ENCODE data around the gene OR6B1.

OR6B1 gene

GRCh38 chr7:143960813-143961610 is 39.1 kb upstream of the OR6B1 start:
- no peak for DNase-seq
- no peaks in the 10 kb centered on the region for H3K36me3 ChIP-seq (replicated peaks)
- no peak overlapping the region for H3K27ac ChIP-seq
- no peaks in the 10 kb centered on the region for H3K27me3 ChIP-seq (replicated peaks)
- TF ChIP-seq CTCF (IDR thresholded peaks at IDR 0.05; ENCODE audit: low read depth, low read length, missing control alignments), result no peak
- in situ Hi-C loops (cut with HindIII; ENCODE audit: low pct_ligation_motif_present, low sequenced_read_pairs), result no loop called here
- H3K4me3 ChIP-seq (ENCODE audit: low read depth, low read length), result no peak overlapping the region

DNA sequence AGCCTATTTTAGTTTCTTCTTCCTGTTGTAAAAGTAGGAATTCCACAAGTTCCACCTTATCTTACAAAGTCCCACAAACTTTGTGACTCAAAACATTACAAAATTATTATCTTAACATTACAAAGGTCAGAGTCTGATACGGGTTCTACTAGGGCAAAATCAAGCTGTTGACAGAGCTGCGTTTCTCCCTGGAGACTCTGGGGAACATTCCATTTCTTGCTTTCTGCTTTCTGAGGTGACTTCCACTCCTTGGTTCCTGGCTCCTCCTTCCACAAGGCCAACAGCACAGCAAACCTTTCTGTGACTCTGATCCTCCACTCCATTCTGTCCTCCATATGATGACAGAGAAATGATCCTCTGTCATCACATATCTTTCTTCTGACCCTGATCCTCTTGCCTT is 34.8 kb upstream of the OR6B1 start:
- H3K27me3 ChIP-seq (replicated peaks), result no peaks in the 10 kb centered on the region
- H3K4me3 ChIP-seq (ENCODE audit: low read depth, low read length), result no peak overlapping the region
- in situ Hi-C loops (cut with HindIII; ENCODE audit: low pct_ligation_motif_present, low sequenced_read_pairs), result no loop called here
- peak; percentile 47 for DNase-seq
- no peak for TF ChIP-seq CTCF (IDR thresholded peaks at IDR 0.05; ENCODE audit: low read depth, low read length, missing control alignments)
- peak overlapping the region; percentile 20 for H3K27ac ChIP-seq
- no peaks in the 10 kb centered on the region for H3K36me3 ChIP-seq (replicated peaks)

DNA sequence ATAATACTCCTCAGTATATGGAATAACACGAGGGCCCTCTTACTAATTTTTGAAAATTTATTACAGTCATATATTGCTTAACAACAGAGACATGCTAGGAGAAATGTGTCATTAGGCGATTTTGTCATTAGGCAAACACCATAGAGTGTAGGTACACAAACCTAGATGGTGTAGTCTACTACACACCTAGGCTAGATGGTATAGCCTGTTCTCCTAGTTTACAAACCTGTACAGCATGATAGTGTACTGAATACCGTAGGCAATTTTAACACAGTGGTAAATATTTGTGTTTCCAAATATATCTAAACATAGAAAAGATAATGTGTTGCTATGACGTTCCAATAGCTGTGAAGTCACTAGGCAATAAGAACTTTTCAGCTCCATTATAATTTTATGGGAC is 32.7 kb upstream of the OR6B1 start:
- no peaks in the 10 kb centered on the region for H3K36me3 ChIP-seq (replicated peaks)
- H3K27ac ChIP-seq, result no peak overlapping the region
- H3K27me3 ChIP-seq (replicated peaks), result no peaks in the 10 kb centered on the region
- in situ Hi-C loops (cut with HindIII; ENCODE audit: low pct_ligation_motif_present, low sequenced_read_pairs), result no loop called here
- no peak for DNase-seq
- no peak for TF ChIP-seq CTCF (IDR thresholded peaks at IDR 0.05; ENCODE audit: low read depth, low read length, missing control alignments)
- no peak overlapping the region for H3K4me3 ChIP-seq (ENCODE audit: low read depth, low read length)

DNA sequence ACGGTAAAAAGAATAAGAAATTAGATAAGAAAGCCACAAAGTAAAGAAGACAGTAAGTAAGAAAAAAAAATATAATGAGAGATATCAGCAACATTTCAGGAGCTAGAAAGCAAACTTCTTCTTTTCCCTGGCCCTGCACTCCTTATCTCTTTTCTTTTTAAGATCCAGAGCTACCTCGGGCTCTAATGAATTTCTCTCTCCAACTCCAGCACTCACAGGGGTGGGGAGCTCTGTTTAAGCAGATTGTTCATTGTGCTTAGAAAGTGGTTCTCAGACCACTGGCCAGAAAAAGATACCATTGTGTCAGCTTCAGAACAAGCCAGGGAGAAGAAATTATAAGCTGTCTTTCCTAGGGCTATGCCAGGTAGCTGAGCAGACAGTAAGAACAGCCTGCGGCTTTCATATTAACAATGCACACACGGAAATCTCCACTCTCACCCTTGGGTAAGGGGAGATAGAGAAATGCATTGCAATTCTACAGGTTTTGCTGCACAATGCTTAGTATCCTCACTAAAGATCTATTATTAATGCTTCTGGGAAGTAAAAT is 26.2 kb upstream of the OR6B1 start:
- in situ Hi-C loops (cut with HindIII; ENCODE audit: low pct_ligation_motif_present, low sequenced_read_pairs), result no loop called here
- no peak for DNase-seq
- Histone ChIP-seq H3K27ac (no peak overlapping the region), H3K4me3 (ENCODE audit: low read depth, low read length) (no peak overlapping the region), H3K27me3 (replicated peaks) (no peaks in the 10 kb centered on the region), H3K36me3 (replicated peaks) (no peaks in the 10 kb centered on the region)
- TF ChIP-seq CTCF (IDR thresholded peaks at IDR 0.05; ENCODE audit: low read depth, low read length, missing control alignments), result no peak

GRCh38 chr7:143974459-143974858 is 25.7 kb upstream of the OR6B1 start:
- DNase-seq, result no peak
- Histone ChIP-seq H3K36me3 (replicated peaks) (no peaks in the 10 kb centered on the region), H3K27ac (no peak overlapping the region), H3K27me3 (replicated peaks) (no peaks in the 10 kb centered on the region), H3K4me3 (ENCODE audit: low read depth, low read length) (no peak overlapping the region)
- in situ Hi-C loops (cut with HindIII; ENCODE audit: low pct_ligation_motif_present, low sequenced_read_pairs), result no loop called here
- no peak for TF ChIP-seq CTCF (IDR thresholded peaks at IDR 0.05; ENCODE audit: low read depth, low read length, missing control alignments)
